Bone marrow (tissue), 2 donors: ENCODE results near the gene CD1B.
"Not testable (repeated sequence)": the region's sequence is repeated elsewhere in the genome, so short reads cannot be mapped to it uniquely, and the experiment has no call there.

Experiments
- DNase-seq, 2 donors: peaks; one replicate each; lab custom pipeline; 2025; lab: John Stamatoyannopoulos, UW

CD1B gene

DNA sequence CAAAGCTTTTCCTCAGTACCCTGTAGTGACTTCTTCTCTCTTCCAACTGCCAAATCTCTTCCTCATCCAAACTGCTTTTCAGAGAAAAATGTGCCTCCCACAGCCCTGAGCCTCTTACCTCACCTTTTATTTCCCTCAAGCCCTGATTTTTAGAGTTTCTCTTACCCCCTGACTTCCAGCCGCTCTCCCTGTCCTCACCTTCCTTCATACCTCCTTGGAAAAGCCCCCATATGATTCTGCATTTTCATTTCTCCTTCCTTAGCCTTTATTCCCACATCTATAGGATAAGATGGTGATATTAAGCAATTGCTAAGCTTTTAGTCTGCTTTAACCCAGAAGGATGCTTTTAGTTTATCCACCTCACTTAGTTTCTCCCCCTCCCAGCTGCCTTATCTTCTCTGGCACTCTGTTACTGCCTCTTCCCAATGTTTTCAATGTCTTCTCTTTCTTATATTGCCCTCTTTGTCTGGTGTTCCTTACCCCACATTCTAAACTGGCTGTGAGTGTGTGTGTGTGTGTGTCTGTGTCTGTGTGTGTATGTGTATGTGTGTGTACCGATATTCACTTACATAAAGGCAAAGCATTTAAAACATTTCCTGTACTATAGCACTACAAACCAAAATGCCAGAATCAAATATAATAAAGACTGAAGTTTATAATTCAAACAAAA, at the start of gene CD1B:
Gene CD1B (minus strand): TSS at position 51 of the 670 bp plus-strand sequence. CDS start 108 bp downstream, outside the sequence.
- no peak for DNase-seq

DNA sequence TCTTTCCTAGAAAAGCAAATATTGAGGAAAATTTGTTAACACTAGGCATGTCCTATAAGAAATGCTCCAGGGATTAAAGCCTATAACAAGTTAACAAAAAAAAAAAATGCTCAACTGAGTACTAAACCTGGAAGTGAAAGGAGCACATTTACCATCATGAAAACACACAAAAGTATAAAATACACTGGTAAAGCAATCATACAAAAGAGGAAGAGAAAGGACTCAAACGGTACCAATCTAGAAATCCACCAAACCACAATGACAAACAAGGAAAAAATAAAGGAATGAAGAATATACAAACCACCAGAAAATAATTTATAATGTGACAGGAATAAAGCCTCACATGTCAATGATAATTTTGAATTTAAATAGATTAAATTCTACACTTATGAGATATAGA, 43.5 kb upstream of the CD1B start:
- DNase-seq: no peak

DNA sequence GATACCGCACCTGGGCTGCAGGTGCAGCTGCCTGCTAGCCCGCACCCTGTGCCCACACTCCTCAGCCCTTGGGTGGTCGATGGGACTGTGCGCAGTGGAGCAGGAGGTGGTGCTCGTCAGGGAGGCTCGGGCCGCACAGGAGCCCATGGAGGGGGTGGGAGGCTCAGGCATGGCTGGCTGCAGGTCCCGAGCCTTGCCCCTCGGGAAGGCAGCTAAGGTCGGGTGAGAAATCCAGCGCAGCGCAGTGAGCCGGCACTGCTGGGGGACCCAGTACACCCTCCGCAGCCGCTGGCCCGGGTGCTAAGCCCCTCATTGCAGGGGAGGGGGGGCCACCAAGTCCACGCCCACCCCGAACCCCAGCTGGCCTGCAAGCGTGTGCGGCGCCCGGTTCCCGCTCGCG, 42.8 kb upstream of the CD1B start:
- DNase-seq: not testable (repeated sequence)

- DNase-seq: no peak
Measured at GRCh38 chr1:158371188-158371953, 40.0 kb upstream of the CD1B start.

- DNase-seq: no peak
Measured at GRCh38 chr1:158366783-158367182, 35.5 kb upstream of the CD1B start.

DNA sequence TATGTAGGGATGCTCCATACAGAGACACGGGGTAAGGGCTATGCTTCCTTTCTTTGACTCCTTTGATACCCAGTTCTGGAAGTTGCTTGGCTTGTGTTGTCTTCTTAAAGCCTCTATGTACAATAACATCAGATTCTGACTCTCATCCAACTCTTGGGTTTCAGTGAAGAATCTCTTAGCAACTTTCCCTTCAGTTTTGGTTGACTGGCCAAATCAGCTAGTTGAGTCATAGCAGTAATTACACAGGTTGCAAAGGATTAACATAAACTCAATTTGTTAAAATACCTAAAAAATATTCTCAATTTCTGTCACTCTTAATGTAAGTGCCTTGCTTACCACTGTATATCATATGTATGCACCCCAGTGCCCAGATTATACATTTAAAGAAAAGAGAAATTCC, 31.6 kb upstream of the CD1B start:
- DNase-seq: no peak

DNA sequence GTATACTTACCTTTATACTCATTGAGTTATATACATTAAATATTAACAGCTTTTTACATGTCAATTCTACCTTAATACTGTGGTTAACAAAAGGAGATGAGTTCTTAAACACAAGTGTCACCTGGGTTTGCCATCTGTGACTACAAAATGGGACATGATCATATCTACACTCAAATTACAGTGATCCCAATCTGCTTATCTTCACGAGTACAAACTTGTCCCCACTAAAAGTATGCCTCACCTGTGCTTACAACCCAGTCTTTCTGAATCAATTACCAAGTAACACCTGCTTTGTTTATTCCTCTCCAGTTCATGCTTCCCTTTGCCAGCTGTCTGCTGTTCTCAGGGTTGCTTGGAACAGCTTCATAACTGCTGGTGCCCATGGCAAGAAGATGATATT, 31.2 kb upstream of the CD1B start:
- DNase-seq: no peak

DNA sequence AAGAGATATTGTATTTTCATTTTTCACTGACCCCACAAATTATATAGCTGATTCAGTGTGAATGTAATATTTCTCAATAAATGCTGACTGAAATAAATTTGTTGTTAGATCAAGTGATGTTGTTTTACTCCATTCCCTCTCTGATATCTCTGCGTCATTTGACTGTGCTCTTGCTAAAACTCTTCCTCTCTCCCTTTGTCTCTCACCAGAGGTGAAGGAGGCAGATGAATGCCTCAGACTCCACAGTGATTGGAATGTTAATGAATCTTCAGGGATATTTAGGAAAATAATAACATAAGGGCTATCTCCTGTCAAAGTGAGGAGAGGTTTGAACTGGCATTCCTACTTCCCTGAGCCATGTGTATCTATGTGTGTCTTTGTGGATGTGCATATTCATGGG, 26.1 kb upstream of the CD1B start:
- DNase-seq: no peak

GRCh38 chr1:158356616-158357015, 25.3 kb upstream of the CD1B start:
- no peak for DNase-seq

DNA sequence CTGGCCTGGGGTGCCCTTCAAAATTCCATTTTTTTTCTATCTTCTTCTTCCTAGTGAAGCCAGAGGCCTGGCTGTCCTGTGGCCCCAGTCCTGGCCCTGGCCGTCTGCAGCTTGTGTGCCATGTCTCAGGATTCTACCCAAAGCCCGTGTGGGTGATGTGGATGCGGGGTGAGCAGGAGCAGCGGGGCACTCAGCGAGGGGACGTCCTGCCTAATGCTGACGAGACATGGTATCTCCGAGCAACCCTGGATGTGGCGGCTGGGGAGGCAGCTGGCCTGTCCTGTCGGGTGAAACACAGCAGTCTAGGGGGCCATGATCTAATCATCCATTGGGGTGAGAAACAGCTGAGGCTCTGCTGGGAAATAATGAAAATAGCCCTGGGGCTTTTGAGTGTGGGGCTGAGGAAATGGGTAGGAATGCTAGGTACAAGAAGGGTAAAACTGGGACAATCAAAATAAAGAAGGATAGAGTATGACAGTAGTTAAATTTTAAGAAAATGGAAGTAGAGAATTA, 24.5 kb upstream of the CD1B start:
- no peak for DNase-seq

DNA sequence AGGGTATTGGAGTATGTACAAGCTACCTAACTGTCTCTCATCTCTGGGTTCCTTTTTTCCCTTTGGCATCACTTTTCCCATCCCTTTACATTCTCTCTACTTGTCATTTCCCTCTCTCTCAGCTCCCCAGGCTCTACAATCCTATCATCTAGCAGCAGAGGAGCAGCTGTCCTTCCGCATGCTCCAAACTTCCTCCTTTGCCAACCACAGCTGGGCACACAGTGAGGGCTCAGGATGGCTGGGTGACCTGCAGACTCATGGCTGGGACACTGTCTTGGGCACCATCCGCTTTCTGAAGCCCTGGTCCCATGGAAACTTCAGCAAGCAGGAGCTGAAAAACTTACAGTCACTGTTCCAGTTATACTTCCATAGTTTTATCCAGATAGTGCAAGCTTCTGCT, 22.9 kb upstream of the CD1B start:
- no peak for DNase-seq

DNA sequence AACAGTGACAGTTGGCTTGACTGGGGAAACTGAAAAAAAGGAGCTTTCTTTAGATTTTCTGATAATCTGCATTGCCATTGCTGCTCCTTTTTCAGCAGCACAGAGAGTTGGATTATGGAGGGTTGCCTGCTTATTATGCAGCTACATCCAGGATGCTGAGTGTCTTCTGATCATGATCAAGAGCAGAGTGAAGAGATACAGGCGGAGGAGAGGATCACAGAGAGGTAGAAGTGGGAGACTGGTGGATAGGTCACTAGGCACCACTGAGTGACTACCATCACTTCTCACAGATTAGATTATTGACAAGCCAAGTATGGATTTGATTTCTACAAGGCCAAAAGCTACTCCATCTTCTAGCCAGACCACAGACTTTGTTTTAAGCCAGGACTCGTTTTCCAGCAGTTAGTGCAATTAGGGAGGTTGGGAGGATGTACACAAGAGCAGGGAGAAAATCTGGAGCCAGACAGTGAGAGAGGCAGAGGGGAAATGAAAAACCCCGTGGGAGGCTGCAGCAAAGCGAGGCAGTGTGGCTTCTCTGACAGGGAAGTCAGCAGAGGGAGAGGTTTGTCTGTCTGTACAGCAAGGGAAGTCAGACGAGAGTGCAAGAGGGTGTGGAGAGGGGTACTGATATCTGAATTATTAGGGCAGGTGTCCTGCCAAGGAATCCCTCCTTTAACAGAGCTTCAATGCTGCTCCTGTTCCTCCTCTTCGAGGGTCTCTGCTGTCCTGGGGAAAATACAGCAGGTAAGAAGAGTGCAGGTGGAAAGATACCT, 22.2 kb upstream of the CD1B start, which contains the start of gene CD1E:
Gene CD1E (plus strand): TSS at position 592 of the 773 bp plus-strand sequence. CDS start 95 bp downstream, at position 687.
- DNase-seq: no peak

DNA sequence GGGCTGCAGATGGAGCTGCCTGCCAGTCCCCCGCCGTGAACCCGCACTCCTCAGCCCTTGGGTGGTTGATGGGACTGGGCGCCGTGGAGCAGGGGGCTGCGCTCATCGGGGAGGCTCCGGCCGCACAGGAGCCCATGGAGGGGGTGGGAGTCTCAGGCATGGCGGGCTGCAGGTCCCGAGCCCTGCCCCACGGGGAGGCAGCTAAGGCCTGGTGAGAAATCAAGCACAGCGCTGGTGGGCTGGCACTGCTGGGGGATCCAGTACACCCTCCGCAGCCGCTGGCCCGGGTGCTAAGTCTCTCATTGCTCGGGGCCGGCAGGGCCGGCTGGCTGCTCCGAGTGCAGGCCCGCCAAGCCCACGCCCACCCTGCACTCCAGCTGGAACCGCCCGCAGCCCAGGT, 17.6 kb upstream of the CD1B start:
- not testable (repeated sequence) for DNase-seq

DNA sequence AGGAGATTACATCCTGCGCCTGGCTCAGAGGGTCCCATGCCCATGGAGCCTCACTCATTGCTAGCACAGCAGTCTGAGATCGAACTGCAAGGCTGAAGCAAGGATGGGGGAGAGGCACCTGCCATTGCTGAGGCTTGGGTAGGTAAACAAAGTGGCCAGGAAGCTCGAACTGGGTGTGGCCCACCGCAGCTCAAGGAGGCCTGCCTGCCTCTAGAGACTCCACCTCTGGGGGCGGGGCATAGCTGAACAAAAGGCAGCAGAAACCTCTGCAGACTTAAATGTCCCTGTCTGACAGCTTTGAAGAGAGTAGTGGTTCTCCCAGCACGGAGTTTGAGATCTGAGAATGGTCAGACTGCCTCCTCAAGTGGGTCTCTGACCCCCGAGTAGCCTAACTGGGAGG, 5.1 kb upstream of the CD1B start:
- not testable (repeated sequence) for DNase-seq

DNA sequence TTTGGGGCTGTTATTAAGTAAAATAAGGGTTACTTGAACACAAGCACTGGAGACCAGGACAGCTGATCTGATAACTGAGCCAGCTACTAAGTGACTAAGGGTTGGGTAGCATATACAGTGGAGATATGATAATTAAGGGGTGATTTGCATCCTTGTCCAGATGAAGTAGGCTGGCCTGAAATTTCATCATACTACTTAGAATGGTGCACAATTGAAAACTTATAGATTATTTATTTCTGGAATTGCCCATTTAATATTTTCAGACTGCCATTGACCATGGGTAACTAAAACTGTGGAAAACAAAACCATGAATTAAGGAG, 3.8 kb upstream of the CD1B start:
- DNase-seq: no peak

DNA sequence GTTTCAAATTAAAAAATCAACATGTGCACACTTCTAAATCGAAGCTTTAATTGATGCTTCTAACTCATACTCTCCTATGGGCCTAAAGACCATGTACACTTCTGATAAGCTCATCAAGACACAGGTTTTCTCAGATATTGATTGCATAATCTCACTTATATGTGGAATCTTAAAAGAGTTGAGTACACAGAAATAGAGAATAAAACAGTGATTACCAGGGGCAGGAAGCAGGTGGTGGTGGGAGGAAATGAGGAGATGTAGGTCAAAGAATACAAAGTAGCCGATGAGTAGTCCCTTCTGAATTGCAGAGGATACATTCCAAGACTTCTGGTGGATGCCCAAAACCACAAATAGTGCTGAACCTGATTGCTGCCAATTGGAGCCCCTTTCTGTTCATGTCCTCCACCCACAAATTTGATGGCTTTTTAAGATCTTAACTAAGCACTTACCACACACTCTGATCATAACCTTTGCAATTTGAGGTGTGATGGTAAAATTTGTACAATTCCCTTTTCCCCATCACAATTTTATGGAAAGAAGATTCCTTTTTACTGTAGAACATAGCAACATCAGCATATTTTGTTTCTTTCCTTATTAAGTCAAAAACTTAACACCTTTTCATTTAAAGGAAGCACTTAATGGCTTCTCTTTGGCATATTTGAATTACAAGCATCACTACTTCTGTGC, 3.3 kb upstream of the CD1B start:
- no peak for DNase-seq

DNA sequence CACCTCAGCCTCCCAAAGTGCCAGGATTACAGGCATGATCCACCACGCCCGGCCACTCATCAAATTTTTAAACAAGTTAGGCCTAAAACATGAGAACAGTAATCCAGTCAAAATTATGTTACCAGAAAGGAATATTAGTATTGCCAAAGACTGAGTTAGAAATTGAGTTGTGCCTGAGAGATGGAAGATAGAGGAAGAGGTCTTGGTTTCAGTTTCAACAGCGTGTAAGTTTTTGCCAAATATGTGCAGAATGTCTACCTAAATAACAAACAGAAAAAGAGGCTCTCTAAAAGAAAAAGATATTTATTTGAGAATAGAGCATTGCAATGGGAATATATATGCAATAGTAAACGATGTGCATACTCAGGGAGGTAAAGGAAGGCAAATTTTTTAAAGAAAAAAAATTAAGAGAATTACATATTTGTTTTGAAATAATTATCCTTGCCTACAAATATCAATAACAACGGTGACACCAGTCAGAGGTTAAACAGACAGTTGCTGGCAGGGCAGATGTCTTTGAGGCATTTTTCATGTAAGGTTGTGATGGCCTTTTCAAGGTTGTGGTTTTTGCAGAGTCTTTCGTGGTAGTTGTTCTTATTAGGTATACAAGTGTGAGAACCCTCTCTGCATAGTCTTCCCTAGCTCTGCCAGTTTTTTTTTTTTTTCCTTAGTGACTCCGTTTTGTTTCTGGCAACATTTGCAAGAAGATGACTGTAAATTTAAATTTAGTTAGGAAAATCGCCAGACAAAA, 2.2 kb upstream of the CD1B start:
- no peak for DNase-seq

DNA sequence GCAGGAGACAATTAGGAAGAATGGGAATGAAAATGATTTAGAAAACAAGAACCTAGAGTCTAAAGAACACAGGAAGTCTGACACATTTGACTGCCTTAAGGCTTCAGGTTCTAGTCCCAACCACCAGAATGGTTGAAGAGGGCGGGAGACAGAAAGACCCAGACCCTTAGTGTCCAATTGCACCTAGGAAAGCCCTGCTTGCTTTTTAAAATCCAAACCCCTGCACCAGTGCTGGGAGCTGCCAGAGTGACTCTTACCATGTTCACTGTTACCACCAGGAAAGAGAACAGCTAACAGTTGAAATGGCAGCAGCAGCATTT, 265 bp downstream of the CD1B start:
- DNase-seq: no peak

DNA sequence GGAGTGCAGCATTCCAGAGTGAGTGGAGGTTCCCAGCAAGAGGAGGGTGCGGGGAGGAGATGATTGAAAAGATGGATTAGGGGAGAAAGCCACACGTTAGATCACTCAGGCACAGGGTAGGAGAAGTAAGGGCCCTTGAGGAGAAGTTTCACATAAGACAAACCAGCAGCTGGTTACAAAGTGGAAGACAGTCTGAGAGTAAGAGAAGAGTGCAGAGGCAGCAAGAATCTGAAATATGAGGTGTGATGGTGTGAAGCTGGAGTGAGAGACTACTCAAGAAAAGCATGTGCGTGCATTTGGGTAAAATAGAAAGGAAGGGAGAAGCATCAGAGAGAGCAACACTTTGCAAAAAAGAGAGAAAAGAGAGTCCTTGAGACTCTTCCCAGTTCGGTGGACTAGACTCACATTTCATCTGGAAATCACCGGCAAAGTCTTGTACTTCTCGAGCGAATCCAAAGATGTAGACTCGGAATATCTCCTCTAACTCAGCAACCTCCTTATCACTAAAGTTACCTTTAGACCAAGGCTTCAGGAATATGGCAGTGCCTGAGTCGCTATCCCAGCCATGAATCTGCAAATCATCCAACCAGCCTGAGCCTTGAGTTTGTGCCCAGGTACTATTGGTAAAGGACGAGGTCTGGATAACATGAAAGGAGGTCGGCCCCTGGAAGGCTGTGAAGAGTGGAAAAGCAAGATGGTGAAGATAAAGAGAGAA, 783 bp downstream of the CD1B start:
- no peak for DNase-seq

DNA sequence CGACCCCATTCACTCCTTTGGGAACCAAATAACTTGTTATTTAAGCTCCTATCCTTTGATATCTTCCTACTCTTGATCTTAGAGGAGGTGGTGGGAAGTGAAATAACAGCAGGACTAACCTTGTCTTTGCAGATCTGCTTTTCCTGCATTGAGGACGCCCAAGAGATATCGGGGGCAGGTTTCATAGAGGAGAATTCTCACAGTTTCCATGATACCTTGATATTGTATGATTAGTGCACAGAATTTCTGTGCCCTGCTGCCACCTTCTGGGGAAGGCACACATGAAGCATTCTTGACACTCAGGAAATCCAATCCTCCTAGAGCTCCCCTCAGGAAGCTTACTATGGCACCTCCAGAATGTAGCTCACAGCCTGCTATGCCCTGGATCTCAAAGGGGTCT, 1.6 kb downstream of the CD1B start:
- DNase-seq: no peak

DNA sequence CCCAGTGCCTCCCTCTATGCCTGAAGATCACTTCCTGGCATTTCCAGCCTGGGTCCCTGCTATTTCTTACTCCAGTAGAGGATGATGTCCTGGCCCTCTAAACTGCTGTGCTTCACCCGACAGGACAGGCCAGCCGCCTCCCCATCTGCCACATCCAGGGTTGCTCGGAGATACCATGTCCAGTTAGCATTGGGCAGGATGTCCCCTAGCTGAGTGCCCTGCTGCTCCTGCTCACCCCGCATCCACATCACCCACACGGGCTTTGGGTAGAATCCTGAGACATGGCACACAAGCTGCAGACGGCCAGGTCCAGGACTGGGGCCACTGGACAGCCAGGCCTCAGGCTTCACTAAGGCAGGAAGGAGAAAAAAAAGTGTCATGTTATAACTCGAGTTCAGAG, 2.0 kb downstream of the CD1B start:
- no peak for DNase-seq
